HG03066 (cell line): Measurements from ENCODE around the gene CAPN5.
"Not testable (repeated sequence)": the region's sequence is repeated elsewhere in the genome, so short reads cannot be mapped to it uniquely, and the experiment has no call there.

Source experiments
- ATAC-seq: cut with Tn5 transposase; IDR thresholded peaks from one replicate; pipeline ENCODE4 v1.9.1; 2021; ENCODE audit warnings: low read depth; ENCODE audit not compliant: unreplicated experiment

CAPN5 gene

GRCh38 chr11:77094841-77095365 is 28.1 kb downstream of the CAPN5 start:
- no peak for ATAC-seq

- no peak for ATAC-seq
Measured at GRCh38 chr11:77095551-77096490, 29.1 kb downstream of the CAPN5 start.

DNA sequence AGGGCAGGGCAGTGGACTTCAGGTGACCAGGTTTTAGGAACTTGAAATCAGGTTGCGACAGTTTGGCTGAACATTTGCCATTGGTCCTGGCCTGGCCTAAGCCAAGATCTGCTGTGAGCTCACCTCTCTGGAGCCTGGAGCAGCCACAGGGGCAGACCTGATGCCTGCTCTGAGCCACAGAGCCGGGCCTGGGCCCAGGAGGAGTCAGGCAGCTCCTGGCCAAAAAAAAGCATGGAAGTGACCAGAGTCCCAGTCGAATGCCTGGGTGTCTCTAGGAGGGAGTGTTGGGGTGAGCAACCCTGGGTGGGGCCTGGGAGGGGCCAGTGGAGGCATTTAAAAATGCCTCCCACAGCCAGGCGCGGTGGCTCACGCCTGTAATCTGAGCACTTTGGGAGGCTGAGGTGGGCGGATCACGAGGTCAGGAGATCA is 29.8 kb downstream of the CAPN5 start:
- ATAC-seq = no peak

- not testable (repeated sequence) for ATAC-seq
Measured at GRCh38 chr11:77097180-77097579, 30.4 kb downstream of the CAPN5 start.

DNA sequence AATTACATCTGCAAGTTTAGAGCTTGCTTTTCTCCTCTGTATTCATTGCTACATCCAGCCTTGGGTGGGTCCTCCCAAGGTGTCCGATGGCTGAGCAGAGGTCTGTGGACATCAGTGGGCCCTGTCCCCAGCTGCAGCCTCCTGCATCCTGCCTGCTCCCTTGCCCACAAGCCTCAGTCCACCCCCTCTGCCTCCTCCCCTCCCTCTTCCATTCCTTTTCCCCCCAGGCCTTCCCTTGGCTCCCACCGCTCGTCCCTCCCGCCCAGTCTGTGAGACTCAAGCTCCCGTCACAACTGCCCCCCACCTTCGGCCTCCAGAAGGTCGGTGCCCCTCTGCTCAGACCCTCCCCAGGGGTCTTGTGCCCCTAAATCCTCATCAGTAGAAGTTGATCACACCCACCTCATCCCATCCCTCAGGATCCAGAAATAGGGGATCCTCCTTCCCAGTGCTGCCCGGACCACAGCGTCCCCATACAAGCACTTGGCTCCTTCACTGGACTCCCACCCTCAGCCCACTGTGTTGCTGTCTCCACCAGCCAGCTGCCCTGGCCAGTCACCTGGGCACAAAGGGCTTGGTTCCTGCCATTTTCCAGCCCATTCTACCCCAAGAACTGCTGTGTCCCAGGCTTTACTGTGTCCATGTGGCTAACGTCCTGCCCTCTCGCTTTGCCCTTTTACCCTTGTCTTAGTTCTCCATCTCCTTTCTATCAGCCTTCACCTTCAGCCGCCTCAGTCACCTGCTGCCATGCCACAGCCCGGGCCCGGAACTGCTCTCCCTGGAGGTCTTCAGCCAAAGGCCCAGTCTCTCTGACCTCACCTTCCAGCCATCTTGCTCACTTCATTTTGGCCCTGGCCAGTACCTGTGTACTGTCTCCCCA is 33.6 kb downstream of the CAPN5 start:
- ATAC-seq = no peak

GRCh38 chr11:77101043-77101537 is 34.3 kb downstream of the CAPN5 start:
- ATAC-seq = no peak

DNA sequence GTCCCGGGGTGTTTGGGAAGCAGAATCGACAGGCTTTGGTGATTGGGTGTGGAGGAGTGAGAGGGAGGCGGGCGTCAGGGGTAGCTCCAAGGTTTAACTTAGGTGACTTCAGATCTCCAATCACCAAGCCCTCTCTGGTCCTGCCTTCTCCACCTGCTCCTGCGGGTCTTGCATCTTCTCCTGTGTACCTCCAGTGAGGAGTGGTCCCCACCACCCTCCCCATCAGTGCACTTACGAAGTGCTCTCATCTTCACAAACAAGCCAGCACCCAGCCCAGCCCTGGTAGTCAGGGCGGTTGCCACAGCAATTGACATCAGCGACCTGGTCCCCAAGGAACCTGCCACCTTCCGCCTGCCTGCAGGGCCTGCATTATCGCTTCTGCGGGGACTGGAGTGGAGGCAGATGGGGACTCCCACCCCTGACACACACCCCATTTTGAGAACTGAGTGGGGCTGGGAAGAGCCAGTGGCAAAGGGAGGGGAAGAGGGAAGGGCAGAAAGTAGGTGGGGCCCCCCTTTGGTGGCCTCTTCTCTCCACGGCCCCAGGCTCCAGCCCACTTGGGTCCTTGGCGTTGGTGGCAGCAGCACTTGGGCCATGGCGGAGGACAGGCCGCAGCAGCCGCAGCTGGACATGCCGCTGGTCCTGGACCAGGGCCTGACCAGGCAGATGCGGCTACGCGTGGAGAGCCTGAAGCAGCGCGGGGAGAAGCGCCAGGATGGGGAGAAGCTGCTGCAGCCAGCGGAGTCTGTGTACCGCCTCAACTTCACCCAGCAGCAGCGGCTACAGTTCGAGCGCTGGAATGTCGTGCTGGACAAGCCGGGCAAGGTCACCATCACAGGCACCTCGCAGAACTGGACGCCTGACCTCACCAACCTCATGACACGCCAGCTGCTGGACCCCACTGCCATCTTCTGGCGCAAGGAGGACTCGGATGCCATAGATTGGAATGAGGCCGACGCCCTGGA is 35.8 kb downstream of the CAPN5 start, which contains the start of gene OMP:
OMP (plus strand) TSS at position 595 of the 965 bp plus-strand sequence; CDS start at position 595, 0 bp downstream.
- no peak for ATAC-seq

GRCh38 chr11:77103319-77103718 is 36.5 kb downstream of the CAPN5 start:
- no peak for ATAC-seq

- no peak for ATAC-seq
Measured at GRCh38 chr11:77104727-77105126, 38.0 kb downstream of the CAPN5 start.

DNA sequence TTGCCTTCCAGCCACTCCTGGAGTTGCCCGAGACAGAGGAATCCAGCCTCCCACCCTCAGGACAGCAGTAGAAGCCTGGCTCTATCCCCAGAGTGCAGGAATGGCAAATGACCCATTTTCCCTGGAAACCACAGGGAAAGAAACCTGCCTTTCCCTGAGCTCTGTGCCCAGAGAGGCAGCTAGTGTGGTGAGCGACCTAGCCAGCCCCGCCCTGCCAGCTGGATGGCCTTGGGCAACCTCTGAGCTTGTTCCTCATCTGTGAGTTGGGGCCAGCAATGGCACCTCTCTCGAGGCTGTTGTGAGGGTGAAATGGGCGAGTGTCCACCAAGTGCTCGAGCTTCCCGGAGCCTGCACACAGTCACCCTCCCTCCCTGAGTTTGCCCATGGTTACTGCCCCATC is 39.5 kb downstream of the CAPN5 start:
- no peak for ATAC-seq

DNA sequence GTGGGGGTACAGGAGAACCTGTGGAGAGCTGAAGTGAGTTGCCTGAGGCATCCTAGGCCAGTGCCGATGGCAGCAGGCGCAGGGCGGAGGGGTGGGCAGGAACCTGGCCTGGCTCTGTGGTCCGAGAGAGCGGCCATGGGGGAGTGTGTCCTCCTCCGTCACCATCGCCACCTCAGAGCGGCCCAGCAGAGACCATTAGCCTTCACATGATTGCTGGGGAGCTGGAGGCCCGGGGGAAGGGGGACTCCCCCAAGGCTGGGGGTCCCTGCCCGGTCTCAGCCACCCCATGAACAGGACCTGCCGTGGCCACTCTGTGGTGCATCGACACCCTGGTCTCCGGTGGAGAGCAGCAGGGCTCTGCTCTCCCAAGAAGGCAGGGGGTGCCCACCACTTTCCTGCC is 40.0 kb downstream of the CAPN5 start:
- ATAC-seq = no peak

DNA sequence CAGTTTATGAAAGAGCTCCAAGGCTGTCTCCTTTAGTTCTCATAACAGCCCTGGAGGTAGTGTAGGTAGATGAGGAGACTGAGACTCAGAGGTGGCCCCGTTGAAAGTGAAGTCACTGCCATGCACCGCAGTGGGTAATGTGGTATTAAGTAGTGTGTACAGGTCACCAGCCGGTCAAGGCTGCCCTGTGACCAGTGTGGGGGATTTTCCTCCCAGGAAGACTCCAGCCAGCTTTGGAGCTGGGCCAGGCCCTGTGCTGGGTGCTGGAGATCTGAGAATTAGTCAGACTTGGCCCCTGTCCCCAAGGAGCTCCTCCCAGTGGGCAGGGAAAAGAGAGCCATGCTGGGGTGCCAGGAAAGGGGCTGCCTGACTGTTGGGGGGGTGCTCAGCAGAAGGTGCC is 41.2 kb downstream of the CAPN5 start:
- no peak for ATAC-seq

DNA sequence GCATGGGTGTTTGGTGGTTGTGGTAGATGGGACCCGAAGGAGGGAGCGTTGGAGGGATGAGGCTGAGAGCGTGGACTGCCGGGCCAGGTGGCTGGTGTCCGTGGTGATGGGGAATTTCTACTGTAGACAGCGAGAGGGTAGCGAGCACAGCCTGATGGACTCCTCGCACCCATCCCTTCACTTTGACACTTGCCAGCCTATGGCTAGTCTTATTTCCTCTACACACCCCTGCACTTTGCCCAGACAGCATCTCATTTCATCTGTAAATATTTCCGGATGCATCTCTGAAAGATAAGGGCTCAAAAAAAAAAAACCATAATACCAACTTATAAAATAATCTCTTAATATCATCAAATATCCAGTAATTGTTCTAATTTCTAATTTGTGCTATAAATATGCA is 41.7 kb downstream of the CAPN5 start:
- no peak for ATAC-seq

DNA sequence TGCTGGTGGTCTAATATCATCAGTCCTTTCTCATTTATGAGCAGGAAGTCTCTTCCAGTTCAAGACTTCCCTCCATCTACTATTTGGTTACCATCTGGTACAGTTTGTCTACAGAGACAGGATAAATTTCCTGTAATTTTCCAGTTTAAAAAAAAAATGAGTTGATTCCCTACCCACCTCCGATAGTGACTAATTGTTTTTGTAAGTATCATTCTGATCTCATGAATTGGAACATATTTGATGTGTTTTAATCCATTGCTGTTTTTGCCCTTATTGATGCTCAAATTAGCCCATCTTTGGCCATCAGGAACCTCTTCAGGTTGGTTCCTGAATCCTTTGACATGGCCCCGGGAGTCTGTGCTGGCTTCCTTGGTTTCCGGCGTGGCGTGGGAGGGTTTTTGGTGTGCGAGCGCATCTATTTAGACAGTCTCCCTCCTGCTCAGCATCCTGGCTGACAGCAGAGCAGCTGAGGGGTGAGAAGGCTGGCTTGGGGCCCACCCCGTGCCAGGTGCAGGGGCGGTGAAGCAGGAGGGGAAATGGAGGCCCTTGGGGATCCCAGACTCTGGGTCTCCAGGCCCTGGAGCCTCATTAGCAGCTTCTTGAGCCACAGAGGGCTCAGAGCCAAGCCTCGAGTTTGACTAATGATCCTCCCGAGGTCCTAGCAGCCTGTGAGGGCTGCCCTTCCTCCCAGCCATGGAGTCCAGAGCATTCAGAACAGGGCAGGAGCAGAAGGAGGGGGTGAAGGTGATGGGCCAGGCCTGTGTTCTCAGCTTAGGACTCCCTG is 42.7 kb downstream of the CAPN5 start:
- no peak for ATAC-seq

DNA sequence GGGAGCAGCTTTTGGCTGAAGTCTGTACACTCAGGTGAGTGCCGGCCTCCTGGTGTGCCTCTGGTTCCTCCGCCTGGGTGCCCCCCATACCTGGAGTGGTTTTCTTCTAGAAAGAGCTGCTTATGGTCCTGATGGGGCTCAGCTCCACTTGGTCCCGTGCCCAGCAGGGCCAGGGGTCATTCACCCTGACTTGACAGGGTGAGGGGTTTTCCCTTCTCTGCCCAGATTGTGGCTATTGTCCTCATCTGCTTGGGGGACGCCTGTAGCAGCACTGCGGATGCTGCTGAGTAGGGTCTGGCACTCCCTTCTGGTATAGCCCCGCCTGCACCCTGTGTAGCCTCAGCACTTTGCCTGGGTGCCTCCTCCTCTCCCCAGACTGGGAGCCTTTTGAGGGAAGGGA is 44.1 kb downstream of the CAPN5 start:
- ATAC-seq = no peak

GRCh38 chr11:77111277-77111676 is 44.5 kb downstream of the CAPN5 start:
- no peak for ATAC-seq

DNA sequence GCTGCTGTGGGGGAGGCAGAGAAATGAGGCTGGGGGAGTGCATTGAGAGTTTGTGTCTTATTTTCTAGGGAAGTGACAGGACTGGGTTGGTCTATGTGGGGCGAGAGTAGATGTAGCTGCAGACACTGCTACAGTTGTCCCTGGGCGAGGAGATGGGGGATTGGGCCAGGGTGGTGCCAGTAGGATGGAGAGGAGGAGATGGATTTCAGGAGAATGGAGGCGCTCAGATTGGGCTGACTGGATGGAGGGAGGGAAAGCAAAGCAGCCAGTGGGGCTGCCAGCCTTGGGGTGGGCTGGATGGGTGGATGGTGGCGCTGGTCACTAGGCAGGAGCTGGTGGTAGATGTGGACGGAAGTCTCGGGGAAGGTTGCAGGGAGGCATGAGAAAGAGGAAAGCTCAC is 45.2 kb downstream of the CAPN5 start:
- ATAC-seq = no peak

DNA sequence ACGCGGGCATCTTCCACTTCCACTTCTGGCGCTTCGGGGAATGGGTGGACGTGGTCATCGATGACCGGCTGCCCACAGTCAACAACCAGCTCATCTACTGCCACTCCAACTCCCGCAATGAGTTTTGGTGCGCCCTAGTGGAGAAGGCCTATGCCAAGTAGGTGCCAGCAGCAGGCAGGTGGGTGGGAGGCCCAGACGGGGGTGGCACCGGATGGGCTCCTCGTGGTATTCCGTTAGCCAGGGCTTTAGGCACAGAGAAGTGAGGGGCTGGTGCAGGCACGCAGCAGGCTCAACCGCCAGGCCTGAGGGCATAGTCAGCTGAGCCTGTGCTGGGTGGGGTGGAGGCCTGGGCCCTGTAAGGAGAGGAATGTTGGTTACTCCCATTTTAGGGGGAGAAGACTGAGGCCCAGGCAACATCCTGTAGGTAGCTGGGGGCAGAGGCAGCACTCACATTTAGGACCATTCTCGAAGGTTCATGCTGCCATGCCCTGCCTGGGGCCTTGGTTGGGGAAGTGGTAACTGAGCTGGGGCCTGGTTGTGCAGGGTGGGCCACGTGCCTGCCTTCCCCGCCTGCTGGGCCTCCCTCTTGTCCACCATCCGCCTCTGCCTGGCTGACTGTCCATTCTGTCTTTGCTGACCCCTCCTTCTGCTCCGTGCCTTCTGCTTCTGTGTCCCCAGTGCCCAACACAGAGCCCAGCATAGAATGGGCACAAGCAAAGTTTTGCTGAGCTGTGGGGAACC is 46.0 kb downstream of the CAPN5 start:
- no peak for ATAC-seq
